Esophagus muscularis mucosa (tissue), 3 donors: Measurements from ENCODE around the gene LDB3.

Experiments
- CTCF ChIP-seq, 3 experiments: fragments of 200-600 bp in 2 of 3; fragments of 450-650 bp in 1 of 3; sonication (generic) in 2 of 3; IDR thresholded peaks; one replicate each; pipeline ENCODE4 v1.5.1; 2017 to 2019; ENCODE audit warnings: antibody characterized with exemption in 3 of 3, mild to moderate bottlenecking in 2 of 3, moderate library complexity in 1 of 3
- POLR2A ChIP-seq: fragments of 450-650 bp; IDR thresholded peaks from one replicate; pipeline ENCODE4 v1.6.1; 2017; ENCODE audit warnings: antibody characterized with exemption, moderate library complexity, mild to moderate bottlenecking, low read depth
- POLR2AphosphoS5 ChIP-seq, 2 donors: sonication (generic); formaldehyde crosslinking; IDR thresholded peaks; one replicate each; pipeline ENCODE4 v1.6.1; 2017; ENCODE audit warnings: antibody characterized with exemption in 2 of 2

- peak; percentile 22 to 67 for TF ChIP-seq POLR2AphosphoS5 (IDR thresholded peaks at IDR 0.05)
- no peak for TF ChIP-seq CTCF (IDR thresholded peaks at IDR 0.05)
- TF ChIP-seq POLR2A: no peak
Observed at GRCh38 chr10:86734207-86734988, 66.1 kb downstream of the LDB3 start.
